ENCODE data around the gene GEN1.
"Not testable (repeated sequence)": the region's sequence is repeated elsewhere in the genome, so short reads cannot be mapped to it uniquely, and the experiment has no call there.

The GEN1 gene

GRCh38 chr2:17798338-17798737 is 44.4 kb downstream of the GEN1 start:
- no peak for DNase-seq

- DNase-seq, result no peak
Measured at GRCh38 chr2:17799301-17800120, 45.6 kb downstream of the GEN1 start.

GRCh38 chr2:17800219-17800618 is 46.3 kb downstream of the GEN1 start:
- DNase-seq, result no peak

- DNase-seq, result no peak
Measured at GRCh38 chr2:17800693-17801458, 46.9 kb downstream of the GEN1 start.

- no peak for DNase-seq
Measured at GRCh38 chr2:17803497-17803896, 49.6 kb downstream of the GEN1 start.

- no peak for DNase-seq
Measured at GRCh38 chr2:17804358-17804757, 50.4 kb downstream of the GEN1 start.

GRCh38 chr2:17805166-17805565 is 51.2 kb downstream of the GEN1 start:
- no peak for DNase-seq

- DNase-seq, result no peak
Measured at GRCh38 chr2:17805717-17806363, 51.9 kb downstream of the GEN1 start.

- no peak for DNase-seq
Measured at GRCh38 chr2:17813010-17813741, 59.2 kb downstream of the GEN1 start.

- DNase-seq, result no peak
Measured at GRCh38 chr2:17813742-17814473, 60.0 kb downstream of the GEN1 start.

GRCh38 chr2:17814601-17815000 is 60.7 kb downstream of the GEN1 start:
- DNase-seq, result no peak

- DNase-seq, result no peak
Measured at GRCh38 chr2:17815468-17816184, 61.7 kb downstream of the GEN1 start.

GRCh38 chr2:17816396-17817245 is 62.7 kb downstream of the GEN1 start, which contains the start of gene MSGN1:
TSS of gene MSGN1 (plus strand) at chr2:17816460. CDS start at chr2:17816519, 59 bp downstream.
- no peak for DNase-seq

GRCh38 chr2:17818235-17818815 is 64.4 kb downstream of the GEN1 start:
- no peak for DNase-seq

- no peak for DNase-seq
Measured at GRCh38 chr2:17821080-17821479, 67.1 kb downstream of the GEN1 start.

- no peak for DNase-seq
Measured at GRCh38 chr2:17821535-17822444, 67.9 kb downstream of the GEN1 start.

- DNase-seq, result no peak
Measured at GRCh38 chr2:17822445-17823117, 68.6 kb downstream of the GEN1 start.

GRCh38 chr2:17823646-17824045 is 69.7 kb downstream of the GEN1 start:
- not testable (repeated sequence) for DNase-seq
